Heart right ventricle (tissue), 16 donors: ENCODE measurements around the gene PTK7. TPM values are rescaled to one million over a fixed set of nuclear protein-coding genes. Genes with fewer than 3 reads are reported as not detected.

Experiments used
- ATAC-seq, 8 donors: fragments of 200-7000 bp; cut with Tn5 transposase; one replicate each; pipeline ENCODE4 v1.9.1; 2020; ENCODE audit warnings: mild to moderate bottlenecking in 8 of 8, moderate library complexity in 8 of 8, moderate number of reproducible peaks in 1 of 8
- DNase-seq, 2 donors: peaks; one replicate each; pipeline ENCODE4 v3.0.0-alpha.2; 2020
- H3K27ac ChIP-seq, 10 donors: fragments of 200-600 bp; sonication (generic) in 2 of 10; one replicate each; pipeline versions ENCODE4 v1.5.0 to v1.8.0; 2020 to 2022; ENCODE audit warnings: mild to moderate bottlenecking in 3 of 10
- H3K27me3 ChIP-seq, 7 donors: fragments of 200-600 bp; one replicate each; pipeline ENCODE4 v1.8.0; 2021 to 2022; ENCODE audit warnings: mild to moderate bottlenecking in 2 of 7
- H3K36me3 ChIP-seq, 9 donors: fragments of 200-600 bp; sonication (generic) in 1 of 9; one replicate each; pipeline versions ENCODE4 v1.5.0 to v1.8.0; 2020 to 2022; ENCODE audit warnings: mild to moderate bottlenecking in 2 of 9
- H3K4me1 ChIP-seq, 9 donors: fragments of 200-600 bp; sonication (generic) in 1 of 9; one replicate each; pipeline versions ENCODE4 v1.5.0 to v1.8.0; 2020 to 2022; ENCODE audit warnings: mild to moderate bottlenecking in 4 of 9
- H3K4me3 ChIP-seq, 10 donors: fragments of 200-600 bp; sonication (generic) in 2 of 10; one replicate each; pipeline versions ENCODE4 v1.5.0 to v1.8.0; 2020 to 2022; ENCODE audit warnings: mild to moderate bottlenecking in 7 of 10, moderate library complexity in 2 of 10
- H3K9me3 ChIP-seq, 11 donors: fragments of 200-600 bp in 10 of 11; sonication (generic) in 2 of 11; one replicate each; pipeline versions ENCODE4 v1.5.0 to v1.8.0; 2013 to 2022; ENCODE audit warnings: mild to moderate bottlenecking in 2 of 11, control low read depth in 1 of 11, moderate library complexity in 1 of 11
- CTCF ChIP-seq, 9 donors: fragments of 200-600 bp; sonication (generic) in 2 of 9; IDR thresholded peaks; one replicate each; pipeline versions ENCODE4 v1.5.0 to v1.8.0; 2021 to 2022; ENCODE audit warnings: antibody characterized with exemption in 9 of 9, mild to moderate bottlenecking in 5 of 9, moderate library complexity in 1 of 9
- WGBS, 2 donors: extraction: QIAGEN DNeasy Blood & Tissue Kit; methylation state at CpG; one replicate each; pipeline ENCODE4 v1.1.7; 2013; ENCODE audit warnings: inconsistent platforms in 1 of 2; 5-methylcytosine and 5-hydroxymethylcytosine counted together
- intact Hi-C, 10 donors: fragments of 100-400 bp; cut with DNase I; formaldehyde crosslinking; loops; one replicate each; pipeline versions ENCODE4 v1.11.1 to v1.14.2; 2022
- polyA plus RNA-seq, 2 donors: library from polyadenylated mRNA; stranded (reverse); fragments of 200-250 nt; gene quantifications; one replicate each; pipeline ENCODE4 v1.2.3, GENCODE V29; 2013
- total RNA-seq, 10 donors: library from RNA; stranded (reverse); fragmentation: NEBNext Ultra II Directional in 3 of 10; extraction: Animal tissue kit (Norgen Biotek cat#: 25700) in 3 of 10; gene quantifications; one replicate each; pipeline versions ENCODE4 v1.2.1 to v1.2.4, GENCODE V29; 2021 to 2023
- donor health status: Arrhythmogenic right ventricular cardiomyopathy.
- donor health status: ischemic (EF 13 %, LVEDD 7.1; RV severe dilation, severe dysfunction).
- donor health status: healthy with polysubstance abuse.
- donor health status: DM: no; HTN: yes; CAD: no.
- donor health status: DM: no; HTN: no; CAD: no.
- donor health status: ischemic (EF 25% LVEDD 6.9; RV normal size, moderate dysfunction).
- donor health status: ischemic (EF 25% LVEDD 5.7; RV mildly dilated, moderate dysfunction).
- donor health status: healthy.
- donor health status: DM: yes; HTN: yes; CAD: no.
- donor health status: Ischemic cardiomyopathy.
- donor health status: ischemic (EF 35%, LVEDD 5.7; RV mildly dilated, moderate dysfunction).
- donor health status: nonischemic (EF 11% LVEDD 7.7; RV severe dilation, severe dysfunction).
- donor health status: DM: yes; HTN: yes; CAD: no.
- donor health status: PGD.
- donor health status: ischemic (EF 29% LVEDD 5.4; RV normal size, mild dysfunction).
- donor health status: nonischemic (EF 23%, LVEDD 6.1; RV moderate dilation, normal function).

The PTK7 gene
- total and polyA plus RNA-seq, 12 donors = 0.80 to 6.3 (median 2.2) TPM

- intact Hi-C loops = loop anchor here in 3 of 10 donors (5.0 kb wide), 3 partner anchors 162 to 432 kb away; partner anchors contain the start of genes KLHDC3 (in 1 of the 3), MEA1 (in 1 of the 3) and ZNF318 (in 1 of the 3)
- H3K4me1 ChIP-seq = peaks cover 19 to 51% (median 34%) of the 10 kb centered on the region in 9 donors
- no peaks in the 10 kb centered on the region for H3K27me3 ChIP-seq
- peak overlapping the region; percentile 85 to 99 (median 98) for H3K27ac ChIP-seq
- DNase-seq (peak; percentile 89 to 98), ATAC-seq (peak; percentile 67 to 89 (median 83))
- H3K36me3 ChIP-seq = peaks cover 4 to 48% (median 35%) of the 10 kb centered on the region in 9 donors
- 0% methylated on average over 32 of the region's 32 CpGs for WGBS, 2 donors
- TF ChIP-seq CTCF (IDR thresholded peaks at IDR 0.05) = peak in 6 of 9 donors; percentile 16 to 49 (median 30)
- H3K4me3 ChIP-seq = peak overlapping the region in 9 of 10 donors; percentile 37 to 99 (median 97)
- no peaks in the 10 kb centered on the region for H3K9me3 ChIP-seq
Measured at GRCh38 chr6:43174263-43175112, 98.4 kb downstream of the PTK7 start.

- peak overlapping the region in 5 of 10 donors; percentile 13 to 98 (median 51) for H3K27ac ChIP-seq
- WGBS, 2 donors = 84 to 87% methylated on average over 11 of the region's 11 CpGs
- peaks cover 19 to 44% (median 33%) of the 10 kb centered on the region in 9 donors for H3K4me1 ChIP-seq
Measured at GRCh38 chr6:43175676-43176422, 99.7 kb downstream of the PTK7 start.

GRCh38 chr6:43176423-43176786 is 100.3 kb downstream of the PTK7 start:
- H3K36me3 ChIP-seq = peaks cover 4 to 65% (median 35%) of the 10 kb centered on the region in 9 donors
- WGBS, 2 donors = 91 to 92% methylated on average over 6 of the region's 6 CpGs
- ATAC-seq (no peak), DNase-seq (no peak)
- no peaks in the 10 kb centered on the region for H3K9me3 ChIP-seq
- peak overlapping the region in 5 of 10 donors; percentile 13 to 98 (median 51) for H3K27ac ChIP-seq
- no peak for TF ChIP-seq CTCF (IDR thresholded peaks at IDR 0.05)
- no peaks in the 10 kb centered on the region for H3K27me3 ChIP-seq
- no peak overlapping the region for H3K4me3 ChIP-seq
- intact Hi-C loops = no loop called here
- H3K4me1 ChIP-seq = peaks cover 19 to 49% (median 36%) of the 10 kb centered on the region in 9 donors

More at GRCh38 chr6:43175676-43176422, 99.7 kb downstream of the PTK7 start:
- intact Hi-C loops = no loop called here
- no peaks in the 10 kb centered on the region for H3K27me3 ChIP-seq
- no peak for TF ChIP-seq CTCF (IDR thresholded peaks at IDR 0.05)
- DNase-seq = no peak
- no peak for ATAC-seq
- H3K4me3 ChIP-seq = no peak overlapping the region
- no peaks in the 10 kb centered on the region for H3K9me3 ChIP-seq
- H3K36me3 ChIP-seq = peaks cover 4 to 61% (median 35%) of the 10 kb centered on the region in 9 donors

GRCh38 chr6:43178150-43178549 is 102.0 kb downstream of the PTK7 start:
- no peak for TF ChIP-seq CTCF (IDR thresholded peaks at IDR 0.05)
- intact Hi-C loops = no loop called here
- H3K9me3 ChIP-seq = no peaks in the 10 kb centered on the region
- DNase-seq (no peak), ATAC-seq (no peak)
- no peak overlapping the region for H3K27ac ChIP-seq
- peaks cover 18 to 53% (median 39%) of the 10 kb centered on the region in 9 donors for H3K4me1 ChIP-seq
- H3K4me3 ChIP-seq = no peak overlapping the region
- peaks cover 4 to 65% (median 35%) of the 10 kb centered on the region in 9 donors for H3K36me3 ChIP-seq
- WGBS, 2 donors = 77 to 84% methylated on average over 12 of the region's 12 CpGs
- no peaks in the 10 kb centered on the region for H3K27me3 ChIP-seq
